ENCODE data around the gene GSTM4. TPM values are rescaled to one million over a fixed set of nuclear protein-coding genes. Genes with fewer than 3 reads are reported as not detected.

GSTM4 gene
- total and polyA plus RNA-seq, 7 donors = 31.4 to 73.1 (median 48.6) TPM

GRCh38 chr1:109641861-109642260 is 14.0 kb upstream of the GSTM4 start:
- peak; percentile 26 for DNase-seq
- Histone ChIP-seq H3K36me3 (no peaks in the 10 kb centered on the region), H3K27me3 (no peaks in the 10 kb centered on the region), H3K27ac (no peak overlapping the region), H3K4me3 (no peak overlapping the region), H3K9me3 (no peaks in the 10 kb centered on the region), H3K4me1 (peaks cover 0 to 10% (median 8%) of the 10 kb centered on the region in 4 donors)
- intact Hi-C loops (cut with DNase I) = loop anchor here (5.0 kb wide), 3 partner anchors 45 to 340 kb away; partner anchors contain the start of genes AHCYL1 and GSTM1
- 77 to 89% methylated on average over 2 of the region's 2 CpGs for WGBS, 2 donors
- TF ChIP-seq EP300 (IDR thresholded peaks at IDR 0.05) (no peak), POLR2A (IDR thresholded peaks at IDR 0.05) (no peak), POLR2AphosphoS5 (IDR thresholded peaks at IDR 0.05) (no peak)
- TF ChIP-seq, protein P1, sequence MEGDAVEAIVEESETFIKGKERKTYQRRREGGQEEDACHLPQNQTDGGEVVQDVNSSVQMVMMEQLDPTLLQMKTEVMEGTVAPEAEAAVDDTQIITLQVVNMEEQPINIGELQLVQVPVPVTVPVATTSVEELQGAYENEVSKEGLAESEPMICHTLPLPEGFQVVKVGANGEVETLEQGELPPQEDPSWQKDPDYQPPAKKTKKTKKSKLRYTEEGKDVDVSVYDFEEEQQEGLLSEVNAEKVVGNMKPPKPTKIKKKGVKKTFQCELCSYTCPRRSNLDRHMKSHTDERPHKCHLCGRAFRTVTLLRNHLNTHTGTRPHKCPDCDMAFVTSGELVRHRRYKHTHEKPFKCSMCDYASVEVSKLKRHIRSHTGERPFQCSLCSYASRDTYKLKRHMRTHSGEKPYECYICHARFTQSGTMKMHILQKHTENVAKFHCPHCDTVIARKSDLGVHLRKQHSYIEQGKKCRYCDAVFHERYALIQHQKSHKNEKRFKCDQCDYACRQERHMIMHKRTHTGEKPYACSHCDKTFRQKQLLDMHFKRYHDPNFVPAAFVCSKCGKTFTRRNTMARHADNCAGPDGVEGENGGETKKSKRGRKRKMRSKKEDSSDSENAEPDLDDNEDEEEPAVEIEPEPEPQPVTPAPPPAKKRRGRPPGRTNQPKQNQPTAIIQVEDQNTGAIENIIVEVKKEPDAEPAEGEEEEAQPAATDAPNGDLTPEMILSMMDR (IDR thresholded peaks at IDR 0.05) = no peak

DNA sequence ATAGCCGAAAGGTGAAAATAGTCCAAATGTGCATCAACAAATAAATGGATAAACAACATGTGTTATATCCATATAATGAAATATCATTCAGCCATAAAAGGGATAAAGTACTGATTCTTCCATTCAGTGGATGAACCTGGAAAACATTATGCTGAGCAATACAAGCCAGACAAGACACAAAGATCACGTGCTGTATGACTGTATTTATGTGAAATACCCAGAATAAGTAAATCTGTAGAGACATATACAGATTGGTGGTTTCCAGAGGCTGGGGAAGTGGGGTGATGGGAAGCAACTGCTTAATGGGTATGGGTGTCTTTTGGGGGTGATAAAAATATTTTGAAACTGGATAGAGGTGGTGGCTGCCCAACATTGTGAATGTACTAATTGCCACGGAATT is 13.3 kb upstream of the GSTM4 start:
- Histone ChIP-seq H3K36me3 (no peaks in the 10 kb centered on the region), H3K4me3 (no peak overlapping the region), H3K27ac (no peak overlapping the region), H3K9me3 (no peaks in the 10 kb centered on the region), H3K27me3 (no peaks in the 10 kb centered on the region), H3K4me1 (peaks cover 0 to 10% (median 8%) of the 10 kb centered on the region in 4 donors)
- intact Hi-C loops (cut with DNase I) = loop anchor here (5.0 kb wide), 3 partner anchors 45 to 340 kb away; partner anchors contain the start of genes AHCYL1 and GSTM1
- TF ChIP-seq POLR2A (IDR thresholded peaks at IDR 0.05) (no peak), POLR2AphosphoS5 (IDR thresholded peaks at IDR 0.05) (no peak), EP300 (IDR thresholded peaks at IDR 0.05) (no peak)
- TF ChIP-seq, protein P1 (IDR thresholded peaks at IDR 0.05) = no peak
- no peak for DNase-seq
- 67 to 78% methylated on average over 3 of the region's 3 CpGs for WGBS, 2 donors

- H3K36me3 ChIP-seq = no peaks in the 10 kb centered on the region
- DNase-seq = peak; percentile 92
- no peaks in the 10 kb centered on the region for H3K9me3 ChIP-seq
- intact Hi-C loops (cut with DNase I) = loop anchor here (5.0 kb wide), 3 partner anchors 44 to 339 kb away; partner anchors contain the start of genes AHCYL1 and GSTM1
- H3K27ac ChIP-seq = peak overlapping the region in 1 of 4 donors; percentile 30
- TF ChIP-seq, protein P1 (IDR thresholded peaks at IDR 0.05) = peak; percentile 75 to 91 (median 86)
- TF ChIP-seq POLR2A (IDR thresholded peaks at IDR 0.05) = no peak
- H3K4me1 ChIP-seq = peaks cover 0 to 10% (median 8%) of the 10 kb centered on the region in 4 donors
- H3K4me3 ChIP-seq = peak overlapping the region in 1 of 4 donors; percentile 6
- 32 to 42% methylated on average over 32 of the region's 32 CpGs for WGBS, 2 donors
- H3K27me3 ChIP-seq = no peaks in the 10 kb centered on the region
Measured at GRCh38 chr1:109643385-109644230, 12.3 kb upstream of the GSTM4 start.

DNA sequence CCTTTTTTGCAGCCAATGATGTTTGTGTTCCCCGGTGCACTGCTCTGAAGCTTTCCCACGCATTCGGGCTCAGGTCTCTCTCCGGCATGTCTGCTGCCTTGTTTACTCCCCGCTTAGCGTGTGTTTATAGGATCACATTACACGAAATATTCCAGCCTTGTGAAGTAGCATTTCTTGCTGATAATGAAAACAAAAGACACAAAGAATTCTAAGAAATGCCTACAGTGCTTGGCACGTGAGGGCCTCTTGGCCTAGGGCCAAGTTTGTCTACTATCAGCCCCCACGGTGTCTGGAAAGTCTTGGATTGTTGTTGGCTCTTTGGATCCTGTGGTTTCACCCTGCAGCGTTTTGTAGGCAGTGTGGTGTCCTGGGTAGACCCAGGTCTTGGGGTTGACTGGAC is 11.2 kb upstream of the GSTM4 start:
- Histone ChIP-seq H3K27ac (no peak overlapping the region), H3K9me3 (no peaks in the 10 kb centered on the region), H3K4me1 (peaks cover 0 to 10% (median 8%) of the 10 kb centered on the region in 4 donors), H3K36me3 (no peaks in the 10 kb centered on the region), H3K4me3 (no peak overlapping the region), H3K27me3 (no peaks in the 10 kb centered on the region)
- TF ChIP-seq POLR2AphosphoS5 (IDR thresholded peaks at IDR 0.05) (no peak), EP300 (IDR thresholded peaks at IDR 0.05) (no peak), POLR2A (IDR thresholded peaks at IDR 0.05) (no peak)
- TF ChIP-seq, protein P1 (IDR thresholded peaks at IDR 0.05) = no peak
- DNase-seq = no peak
- intact Hi-C loops (cut with DNase I) = loop anchor here (5.0 kb wide), 3 partner anchors 43 to 338 kb away; partner anchors contain the start of genes AHCYL1 and GSTM1
- 51 to 61% methylated on average over 10 of the region's 10 CpGs for WGBS, 2 donors
